Measurements from ENCODE around the gene THAP4.
"Not testable (repeated sequence)": the region's sequence is repeated elsewhere in the genome, so short reads cannot be mapped to it uniquely, and the experiment has no call there.

Gene THAP4

DNA sequence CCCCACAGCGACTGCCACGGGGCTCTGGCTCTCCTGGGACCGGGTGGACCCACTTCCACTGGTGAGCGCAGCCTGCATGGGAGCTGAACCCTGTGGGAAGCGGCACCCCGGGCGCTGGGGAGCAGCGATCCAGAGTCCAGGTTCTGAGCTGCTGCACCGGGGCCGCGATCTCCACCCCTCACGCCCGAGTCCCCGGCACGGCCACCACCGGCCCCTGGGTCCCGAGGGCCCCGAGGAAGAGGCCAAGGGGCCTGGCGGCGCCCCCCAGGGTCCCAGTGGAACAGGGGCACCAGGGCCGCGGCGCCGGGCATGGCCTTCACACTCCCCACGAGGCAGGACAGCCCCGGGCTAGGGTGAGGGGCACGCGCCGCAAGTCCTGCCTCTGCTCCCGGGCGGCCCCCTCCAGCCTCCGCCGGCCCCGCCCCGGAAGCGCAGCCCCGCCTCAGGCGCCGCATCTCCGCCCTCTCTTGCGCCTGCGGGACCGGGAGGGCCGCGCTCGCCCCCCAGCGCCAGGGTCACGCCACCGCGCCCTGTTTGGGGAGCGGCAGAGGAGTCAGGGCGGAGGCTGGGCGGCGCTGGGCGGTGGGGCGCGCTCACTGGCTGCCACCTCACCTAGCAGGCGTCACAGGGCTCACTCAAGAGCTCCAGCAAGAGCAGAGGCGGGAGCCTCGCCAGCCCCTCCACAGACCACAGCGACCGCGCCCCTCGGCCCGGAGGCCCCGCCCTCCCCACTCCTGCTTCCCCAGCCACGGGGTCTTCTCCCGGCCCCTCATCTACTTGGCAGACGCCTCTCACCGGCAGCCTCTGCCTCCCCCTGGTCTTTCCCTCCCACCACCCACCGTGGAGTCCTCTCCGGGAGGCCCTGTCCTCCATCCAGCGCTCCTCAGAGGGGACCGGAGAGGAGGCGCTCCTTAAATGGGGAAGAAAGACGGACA is 26.8 kb downstream of the THAP4 start:
- DNase-seq: peak; percentile 71

- no peak for DNase-seq
These were observed 28.1 kb downstream of the THAP4 start for GRCh38 chr2:241608881-241609280.

GRCh38 chr2:241607162-241607885 is 29.6 kb downstream of the THAP4 start:
- no peak for DNase-seq

GRCh38 chr2:241606186-241606585 is 30.8 kb downstream of the THAP4 start:
- no peak for DNase-seq

- DNase-seq: no peak
These were observed 33.3 kb downstream of the THAP4 start for GRCh38 chr2:241603686-241604085.

- no peak for DNase-seq
These were observed 34.2 kb downstream of the THAP4 start for GRCh38 chr2:241602720-241603119.

DNA sequence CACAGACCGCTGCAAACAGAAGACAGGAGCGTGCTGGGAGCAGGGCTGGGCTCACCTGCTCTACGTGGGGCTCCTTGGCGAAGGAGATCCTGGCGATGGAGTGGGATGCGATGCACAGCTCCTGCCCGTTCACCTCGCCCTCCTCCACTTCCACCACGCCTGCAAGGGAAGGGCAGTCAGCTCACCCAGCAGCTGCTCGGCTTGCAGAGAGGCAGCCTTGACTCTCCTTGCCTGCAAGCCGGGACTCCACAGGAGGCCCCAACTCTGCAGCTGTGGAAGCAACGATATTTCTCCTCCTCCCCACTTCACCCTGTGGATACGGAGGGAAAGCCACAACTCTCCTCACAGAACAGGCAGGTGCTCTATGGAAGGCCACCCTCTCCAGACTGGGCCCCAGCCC is 35.1 kb downstream of the THAP4 start:
- DNase-seq: no peak

GRCh38 chr2:241599615-241600014 is 37.3 kb downstream of the THAP4 start:
- no peak for DNase-seq

- peak; percentile 43 for DNase-seq
These were observed 38.5 kb downstream of the THAP4 start for GRCh38 chr2:241598487-241598886.

DNA sequence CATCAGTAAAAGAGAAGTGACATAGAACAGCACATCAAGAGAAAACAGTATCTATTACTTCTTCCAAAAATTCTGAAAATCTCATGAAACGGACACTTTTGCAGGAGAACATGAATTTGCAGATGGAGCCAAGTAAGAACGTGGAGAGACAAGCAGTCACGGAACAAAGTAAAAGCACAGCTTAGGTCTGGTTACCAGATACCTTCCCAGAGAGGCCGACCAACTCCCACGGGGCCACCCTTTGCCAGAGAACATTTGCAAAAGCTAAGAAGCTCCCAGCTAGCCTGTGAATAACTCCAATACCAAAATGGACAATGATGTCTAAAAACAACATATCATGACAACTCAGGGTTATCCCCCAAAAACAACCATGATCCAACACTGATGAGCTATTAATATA is 38.9 kb downstream of the THAP4 start:
- no peak for DNase-seq

DNA sequence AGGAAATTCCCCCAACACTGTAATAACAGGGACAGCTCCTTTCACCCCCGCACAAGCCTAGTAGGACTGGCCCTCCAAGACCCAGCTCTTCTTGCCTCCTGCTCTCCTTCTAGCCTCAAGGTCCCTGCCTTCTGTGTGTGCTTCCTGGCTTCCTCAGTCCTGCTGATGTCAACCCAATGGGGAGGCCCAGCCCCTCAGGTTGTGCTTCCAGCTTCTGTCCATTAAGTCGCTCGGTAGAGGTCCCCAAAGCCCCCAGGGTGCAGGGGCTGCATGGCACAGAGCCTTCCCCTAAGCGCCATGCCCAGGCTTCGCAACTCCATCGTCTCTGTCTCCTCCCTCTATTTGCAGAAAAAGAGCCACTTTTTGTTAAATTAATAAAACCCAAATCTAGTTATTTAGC is 39.4 kb downstream of the THAP4 start:
- no peak for DNase-seq

DNA sequence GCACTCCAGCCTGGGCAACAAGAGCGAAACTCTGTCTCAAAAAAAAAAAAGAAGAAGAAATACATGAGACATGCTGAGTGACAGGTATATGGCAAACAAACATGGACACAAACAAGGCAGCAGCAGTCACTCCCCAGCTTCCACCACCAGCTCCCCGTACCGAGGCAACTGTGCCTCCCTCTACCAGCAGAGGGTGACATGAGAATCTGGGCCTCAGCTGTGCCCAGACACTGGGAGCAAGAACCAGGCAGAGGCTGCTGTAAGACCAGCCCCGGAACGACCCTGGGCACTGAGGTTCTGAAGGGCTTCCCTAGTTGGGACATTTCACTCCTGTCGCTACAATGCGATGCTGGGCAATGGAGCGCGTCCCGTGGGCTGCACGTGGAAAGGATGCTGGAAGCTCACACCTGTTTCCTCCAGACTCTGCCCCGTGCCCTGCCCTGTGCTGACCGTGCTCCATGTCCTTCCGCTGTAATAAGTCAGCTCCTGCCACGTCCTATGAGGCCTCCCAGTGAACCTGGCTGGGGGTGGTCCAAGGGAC is 41.3 kb downstream of the THAP4 start:
- DNase-seq: no peak

GRCh38 chr2:241593271-241593670 is 43.7 kb downstream of the THAP4 start:
- DNase-seq: no peak

DNA sequence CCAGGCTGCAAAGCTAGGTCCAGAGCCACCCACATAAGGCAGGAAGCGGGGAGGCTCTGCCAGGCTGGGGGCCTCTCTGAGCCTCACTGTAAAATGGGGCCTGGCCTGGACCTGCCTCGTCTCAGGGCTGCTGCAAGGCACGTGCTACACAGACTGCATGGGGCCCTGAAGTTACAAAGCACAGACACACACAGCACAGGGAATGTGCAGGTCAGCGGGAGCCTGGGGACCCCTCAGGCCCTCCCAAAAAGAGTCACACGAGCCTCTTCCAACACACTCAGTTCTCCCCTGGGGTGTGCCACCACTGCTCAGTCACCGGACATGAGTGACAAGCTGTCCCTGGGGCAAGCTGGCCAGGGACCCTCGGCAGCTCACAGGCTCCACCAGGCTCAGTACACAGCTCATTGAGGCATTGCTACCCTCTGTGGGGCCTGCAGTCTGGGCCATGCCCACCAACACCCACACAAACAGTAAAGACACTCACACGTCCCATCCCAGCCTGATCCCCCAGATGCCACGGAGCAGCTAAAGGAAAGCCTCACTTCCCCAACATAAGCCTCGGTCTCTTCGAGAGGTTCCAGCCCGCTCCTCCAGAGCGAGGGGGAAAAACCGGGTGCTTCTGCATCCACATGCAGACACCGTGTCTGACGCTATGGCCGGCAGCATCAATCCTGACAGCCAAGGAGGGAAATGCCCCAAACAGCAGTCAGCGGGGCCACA is 44.7 kb downstream of the THAP4 start:
- no peak for DNase-seq

DNA sequence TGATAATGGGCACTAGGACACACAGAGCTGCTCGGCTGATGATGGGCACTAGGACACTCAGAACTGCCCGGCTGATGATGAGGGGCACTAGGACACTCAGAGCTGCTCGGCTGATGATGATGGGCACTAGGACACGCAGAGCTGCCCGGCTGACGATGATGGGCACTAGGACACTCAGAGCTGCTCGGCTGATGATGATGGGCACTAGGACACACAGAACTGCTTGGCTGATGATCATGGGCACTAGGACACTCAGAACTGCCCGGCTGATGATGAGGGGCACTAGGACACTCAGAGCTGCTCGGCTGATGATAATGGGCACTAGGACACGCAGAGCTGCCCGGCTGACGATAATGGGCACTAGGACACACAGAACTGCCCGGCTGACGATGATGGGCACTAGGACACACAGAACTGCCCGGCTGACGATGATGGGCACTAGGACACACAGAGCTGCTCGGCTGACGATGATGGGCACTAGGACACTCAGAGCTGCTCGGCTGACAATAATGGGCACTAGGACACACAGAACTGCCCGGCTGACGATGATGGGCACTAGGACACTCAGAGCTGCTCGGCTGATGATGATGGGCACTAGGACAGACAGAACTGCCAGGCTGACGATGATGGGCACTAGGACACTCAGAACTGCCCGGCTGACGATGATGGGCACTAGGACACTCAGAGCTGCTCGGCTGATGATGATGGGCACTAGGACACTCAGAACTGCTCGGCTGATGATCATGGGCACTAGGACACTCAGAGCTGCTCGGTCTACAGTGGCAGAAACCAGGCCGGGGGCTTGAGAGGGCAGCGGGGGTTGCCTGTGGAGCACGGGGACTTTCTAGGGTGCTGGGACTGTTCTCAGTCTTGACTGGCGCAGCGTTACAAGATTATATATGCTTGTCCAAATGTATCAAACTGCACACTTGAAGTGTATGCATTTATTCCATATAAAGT is 46.2 kb downstream of the THAP4 start:
- not testable (repeated sequence) for DNase-seq

DNA sequence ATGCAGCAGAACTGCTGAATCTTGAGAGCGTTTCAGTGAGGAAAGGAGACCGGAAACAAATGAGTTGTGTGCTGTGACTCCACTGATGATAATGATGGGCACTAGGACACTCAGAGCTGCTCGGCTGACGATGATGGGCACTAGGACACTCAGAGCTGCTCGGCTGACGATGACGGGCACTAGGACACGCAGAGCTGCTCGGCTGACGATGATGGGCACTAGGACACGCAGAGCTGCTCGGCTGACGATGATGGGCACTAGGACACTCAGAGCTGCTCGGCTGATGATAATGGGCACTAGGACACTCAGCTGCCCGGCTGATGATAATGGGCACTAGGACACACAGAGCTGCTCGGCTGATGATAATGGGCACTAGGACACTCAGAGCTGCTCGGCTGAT is 47.1 kb downstream of the THAP4 start:
- not testable (repeated sequence) for DNase-seq

GRCh38 chr2:241586564-241587264 is 50.2 kb downstream of the THAP4 start:
- no peak for DNase-seq

GRCh38 chr2:241584436-241584835 is 52.5 kb downstream of the THAP4 start:
- no peak for DNase-seq

DNA sequence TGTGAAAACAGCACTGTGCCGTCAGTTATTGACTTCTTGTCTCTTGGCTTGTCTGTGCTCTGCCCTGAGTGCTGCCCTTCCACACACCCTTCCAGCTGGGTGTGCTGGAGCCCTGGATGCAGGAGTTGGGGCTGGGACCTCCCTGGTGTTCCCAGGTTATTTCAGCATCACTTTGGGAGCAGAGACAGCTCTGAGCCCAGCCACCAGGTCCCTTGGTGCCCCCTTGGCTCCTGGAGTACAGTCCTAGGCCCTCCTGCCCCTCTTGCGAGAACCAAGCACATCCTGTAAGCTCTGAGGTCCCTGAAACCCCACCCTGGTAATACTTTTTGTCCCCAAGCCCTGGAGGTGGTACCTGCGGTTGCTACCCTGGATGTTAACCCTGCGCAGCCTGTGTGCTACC is 54.2 kb downstream of the THAP4 start:
- DNase-seq: no peak

GRCh38 chr2:241582328-241582727 is 54.6 kb downstream of the THAP4 start:
- DNase-seq: no peak

DNA sequence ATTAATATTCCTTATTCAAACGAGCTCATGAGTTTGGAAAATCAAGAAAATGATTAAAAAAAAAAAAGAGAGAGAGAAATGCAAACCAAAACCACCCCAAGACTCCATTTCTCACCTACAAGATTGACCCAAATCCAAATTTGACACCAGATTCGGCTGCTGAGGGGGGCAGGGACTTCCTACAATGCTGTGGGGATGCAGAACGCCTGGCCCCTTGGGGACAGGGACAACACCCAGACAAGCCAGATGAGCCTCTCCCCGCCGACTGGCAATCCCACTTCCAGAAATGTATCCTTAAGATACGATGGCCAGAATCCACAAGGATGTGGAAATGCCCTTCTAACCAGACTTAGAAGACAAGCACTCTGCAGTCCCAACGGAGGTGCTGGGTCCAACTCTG is 57.7 kb downstream of the THAP4 start:
- no peak for DNase-seq

All from DMS153 (cell line).